ENCODE measurements around the gene UHRF2.

UHRF2 gene

DNA sequence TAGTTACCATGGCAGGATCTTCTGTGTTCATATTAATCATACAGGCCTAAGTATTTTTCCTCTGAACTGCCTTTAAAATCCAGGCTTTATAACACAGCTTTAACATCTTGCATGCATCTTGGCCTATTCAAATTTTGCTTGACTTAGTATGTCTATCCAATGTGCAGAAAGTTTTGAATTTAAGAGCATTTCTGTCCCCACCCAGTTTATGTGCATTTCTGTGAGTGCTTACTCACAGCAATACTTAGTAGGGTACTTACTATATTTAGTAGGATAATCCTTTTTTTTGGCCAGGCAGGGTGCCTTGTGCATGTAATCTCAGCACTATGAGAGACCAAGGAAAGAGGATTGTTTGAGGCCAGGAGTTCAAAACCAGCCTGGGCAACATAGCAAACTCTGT lies 18.0 kb downstream of the UHRF2 start:
- no peak overlapping the region for H3K27ac ChIP-seq

DNA sequence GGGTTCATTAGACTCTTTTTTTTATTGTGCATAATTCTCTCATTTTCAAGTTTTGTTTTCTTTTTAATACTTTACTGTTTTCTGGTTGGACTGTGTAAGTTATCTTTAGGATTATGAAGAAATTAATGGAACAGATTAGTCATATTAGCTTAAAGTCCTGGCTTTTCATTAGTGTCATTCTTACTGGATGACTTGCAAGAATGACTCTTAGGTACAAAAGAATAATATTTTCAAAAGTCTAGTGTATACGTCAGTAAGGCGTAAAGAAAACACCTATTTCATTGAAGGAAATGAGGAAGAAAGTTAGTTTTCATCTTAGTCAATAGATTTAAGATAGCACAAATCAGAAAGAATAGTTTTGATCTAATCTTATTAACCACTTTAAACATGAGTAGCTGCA lies 20.4 kb downstream of the UHRF2 start:
- TF ChIP-seq, protein P1, sequence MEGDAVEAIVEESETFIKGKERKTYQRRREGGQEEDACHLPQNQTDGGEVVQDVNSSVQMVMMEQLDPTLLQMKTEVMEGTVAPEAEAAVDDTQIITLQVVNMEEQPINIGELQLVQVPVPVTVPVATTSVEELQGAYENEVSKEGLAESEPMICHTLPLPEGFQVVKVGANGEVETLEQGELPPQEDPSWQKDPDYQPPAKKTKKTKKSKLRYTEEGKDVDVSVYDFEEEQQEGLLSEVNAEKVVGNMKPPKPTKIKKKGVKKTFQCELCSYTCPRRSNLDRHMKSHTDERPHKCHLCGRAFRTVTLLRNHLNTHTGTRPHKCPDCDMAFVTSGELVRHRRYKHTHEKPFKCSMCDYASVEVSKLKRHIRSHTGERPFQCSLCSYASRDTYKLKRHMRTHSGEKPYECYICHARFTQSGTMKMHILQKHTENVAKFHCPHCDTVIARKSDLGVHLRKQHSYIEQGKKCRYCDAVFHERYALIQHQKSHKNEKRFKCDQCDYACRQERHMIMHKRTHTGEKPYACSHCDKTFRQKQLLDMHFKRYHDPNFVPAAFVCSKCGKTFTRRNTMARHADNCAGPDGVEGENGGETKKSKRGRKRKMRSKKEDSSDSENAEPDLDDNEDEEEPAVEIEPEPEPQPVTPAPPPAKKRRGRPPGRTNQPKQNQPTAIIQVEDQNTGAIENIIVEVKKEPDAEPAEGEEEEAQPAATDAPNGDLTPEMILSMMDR (IDR thresholded peaks at IDR 0.05): no peak
- TF ChIP-seq ZFX (IDR thresholded peaks at IDR 0.05; ENCODE audit: borderline replicate concordance): no peak
- no peak overlapping the region for H3K27ac ChIP-seq

More for the DNA sequence above, 18.0 kb downstream of the UHRF2 start:
- no peak for TF ChIP-seq ZFX (IDR thresholded peaks at IDR 0.05; ENCODE audit: borderline replicate concordance)
- TF ChIP-seq, protein P1 (IDR thresholded peaks at IDR 0.05): no peak

GRCh38 chr9:6439051-6439703 lies 26.2 kb downstream of the UHRF2 start:
- H3K27ac ChIP-seq: no peak overlapping the region
- TF ChIP-seq, protein P1 (IDR thresholded peaks at IDR 0.05): no peak
- no peak for TF ChIP-seq ZFX (IDR thresholded peaks at IDR 0.05; ENCODE audit: borderline replicate concordance)

DNA sequence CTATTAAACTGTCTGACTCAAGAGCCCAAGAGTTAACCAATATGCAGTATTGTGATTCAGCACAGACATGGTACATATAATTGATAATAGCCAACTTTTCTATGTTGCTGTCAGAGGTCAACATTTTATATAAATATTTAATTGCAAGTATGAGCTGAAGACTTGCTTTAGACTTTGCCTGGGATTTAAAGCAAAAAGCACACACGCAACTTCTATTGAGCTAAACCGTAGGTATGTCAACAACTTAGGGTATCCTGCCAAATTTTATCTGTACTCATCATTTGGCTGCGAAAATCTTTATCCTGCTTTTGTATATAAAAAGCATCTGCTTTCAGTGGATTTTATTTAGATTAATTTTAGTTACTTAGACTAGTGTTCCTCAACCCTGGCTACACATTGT lies 27.4 kb downstream of the UHRF2 start:
- H3K27ac ChIP-seq: no peak overlapping the region
- no peak for TF ChIP-seq ZFX (IDR thresholded peaks at IDR 0.05; ENCODE audit: borderline replicate concordance)
- TF ChIP-seq, protein P1 (IDR thresholded peaks at IDR 0.05): no peak

- no peak overlapping the region for H3K27ac ChIP-seq
- TF ChIP-seq ZFX (IDR thresholded peaks at IDR 0.05; ENCODE audit: borderline replicate concordance): no peak
- TF ChIP-seq, protein P1 (IDR thresholded peaks at IDR 0.05): no peak
Measured at GRCh38 chr9:6441269-6441668, 28.3 kb downstream of the UHRF2 start.

DNA sequence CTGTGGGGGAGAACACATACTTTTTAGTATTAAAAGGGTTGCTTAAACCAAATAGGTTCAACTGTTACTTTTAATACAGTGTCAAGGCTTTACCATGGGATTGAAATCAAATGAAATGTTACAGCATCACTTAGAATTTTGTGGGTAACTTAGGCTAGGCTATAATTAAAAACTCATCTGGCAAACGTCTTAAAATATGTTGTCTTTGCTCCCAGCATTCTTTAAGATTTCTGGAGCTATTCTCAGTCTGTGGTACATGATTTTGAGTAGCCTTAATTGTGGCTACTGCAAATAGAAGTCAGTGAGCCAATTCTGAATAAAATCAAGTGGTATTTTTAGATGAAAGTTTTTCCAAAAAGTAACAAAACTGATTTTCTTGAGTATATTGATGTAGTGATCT lies 30.7 kb downstream of the UHRF2 start:
- no peak for TF ChIP-seq ZFX (IDR thresholded peaks at IDR 0.05; ENCODE audit: borderline replicate concordance)
- TF ChIP-seq, protein P1 (IDR thresholded peaks at IDR 0.05): no peak

DNA sequence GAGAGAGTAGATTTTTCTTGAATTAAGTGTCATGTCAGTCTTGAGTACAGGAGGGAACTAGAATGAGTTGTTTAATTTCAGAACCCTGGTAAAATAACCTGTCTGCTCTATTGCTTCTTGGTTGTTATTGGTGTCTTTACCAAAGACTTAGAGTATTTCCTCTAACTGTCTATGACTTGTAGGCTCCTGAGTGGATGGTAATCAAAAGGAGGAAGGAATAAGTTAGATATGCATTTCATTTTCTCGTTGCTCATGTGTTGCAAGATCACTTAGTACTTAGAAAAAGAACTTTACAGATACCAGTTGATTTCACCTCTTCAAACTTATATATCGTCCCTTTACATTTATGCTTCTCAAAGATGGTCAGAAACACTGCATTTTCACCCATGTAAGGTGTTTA lies 31.1 kb downstream of the UHRF2 start:
- TF ChIP-seq, protein P1 (IDR thresholded peaks at IDR 0.05): no peak
- TF ChIP-seq ZFX (IDR thresholded peaks at IDR 0.05; ENCODE audit: borderline replicate concordance): no peak
- H3K27ac ChIP-seq: no peak overlapping the region

More for the DNA sequence above, 30.7 kb downstream of the UHRF2 start:
- H3K27ac ChIP-seq: no peak overlapping the region
